Activated effector memory CD4-positive, alpha-beta T cell treated with anti-CD3 and anti-CD28 coated beads, Interleukin-2, amount 50 U/mL, for 16 hours (primary cell): ENCODE data around the gene TECPR2.
A peak's percentile ranks its signal among the peaks of the same experiment; 100 is the strongest.

Experiments used
- DNase-seq: peaks from one replicate; pipeline ENCODE4 v3.0.0-alpha.2; 2020

Gene TECPR2

DNA sequence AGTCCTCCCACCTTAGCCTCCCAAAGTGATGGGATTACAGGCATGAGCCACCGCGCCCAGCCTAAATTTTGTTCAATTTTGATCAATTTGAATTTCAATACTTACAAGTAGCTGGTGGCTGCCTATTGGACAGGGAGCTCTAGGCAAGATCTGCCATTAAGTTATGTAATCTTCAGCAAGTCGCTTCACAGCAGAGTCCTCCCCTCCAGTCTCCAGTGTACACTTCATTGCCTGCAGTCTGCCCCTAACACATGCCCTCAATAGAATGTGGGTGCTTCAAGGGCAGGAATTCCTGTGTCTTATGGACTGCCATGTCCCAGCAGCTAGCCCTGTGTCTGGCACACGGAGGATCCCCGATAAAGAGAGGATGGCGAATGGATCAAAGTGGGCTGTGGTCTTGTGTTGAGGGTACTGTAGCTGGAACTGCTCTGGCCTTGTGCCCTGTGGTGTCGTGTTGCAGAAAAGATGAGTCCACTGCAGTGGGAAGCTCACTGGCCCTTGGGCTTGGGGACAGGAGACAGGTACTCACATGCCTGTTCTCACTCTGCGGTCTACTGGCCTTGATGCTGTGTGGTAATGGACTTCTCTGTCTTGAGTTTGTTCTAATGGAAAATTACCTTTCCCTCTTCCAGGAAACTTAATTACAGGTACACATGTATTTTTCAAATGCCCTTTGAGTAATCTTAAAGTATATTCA, 67.6 kb downstream of the TECPR2 start:
- no peak for DNase-seq

DNA sequence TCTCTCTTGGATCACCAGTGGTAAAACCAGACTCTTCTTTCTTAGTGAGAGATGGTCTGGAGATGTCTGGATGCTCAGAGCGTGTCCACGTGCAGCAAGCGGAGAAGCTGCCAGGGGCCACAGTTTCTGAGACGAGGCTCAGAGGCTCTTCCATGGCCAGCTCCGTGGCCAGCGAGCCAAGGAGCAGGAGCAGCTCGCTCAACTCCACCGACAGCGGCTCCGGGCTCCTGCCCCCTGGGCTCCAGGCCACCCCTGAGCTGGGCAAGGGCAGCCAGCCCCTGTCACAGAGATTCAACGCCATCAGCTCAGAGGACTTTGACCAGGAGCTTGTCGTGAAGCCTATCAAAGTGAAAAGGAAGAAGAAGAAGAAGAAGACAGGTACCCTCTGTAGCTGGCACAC, 69.0 kb downstream of the TECPR2 start:
- no peak for DNase-seq

DNA sequence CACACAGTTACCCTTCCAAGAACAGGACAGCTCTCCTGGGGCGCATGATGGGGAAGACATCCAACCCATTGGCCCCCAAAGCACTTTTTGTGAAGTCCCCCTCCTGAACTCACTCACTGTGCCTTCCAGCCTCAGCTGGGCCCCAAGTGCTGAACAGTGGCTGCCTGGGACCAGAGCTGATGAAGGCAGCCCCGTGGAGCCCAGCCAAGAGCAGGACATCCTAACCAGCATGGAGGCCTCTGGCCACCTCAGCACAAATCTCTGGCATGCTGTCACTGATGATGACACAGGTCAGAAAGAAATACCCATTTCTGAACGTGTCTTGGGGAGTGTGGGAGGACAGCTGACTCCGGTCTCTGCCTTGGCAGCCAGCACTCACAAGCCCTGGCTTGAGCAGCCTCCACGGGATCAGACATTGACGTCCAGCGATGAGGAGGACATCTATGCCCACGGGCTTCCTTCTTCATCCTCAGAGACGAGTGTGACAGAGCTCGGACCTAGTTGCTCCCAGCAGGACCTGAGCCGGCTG, 72.0 kb downstream of the TECPR2 start:
- DNase-seq = no peak

DNA sequence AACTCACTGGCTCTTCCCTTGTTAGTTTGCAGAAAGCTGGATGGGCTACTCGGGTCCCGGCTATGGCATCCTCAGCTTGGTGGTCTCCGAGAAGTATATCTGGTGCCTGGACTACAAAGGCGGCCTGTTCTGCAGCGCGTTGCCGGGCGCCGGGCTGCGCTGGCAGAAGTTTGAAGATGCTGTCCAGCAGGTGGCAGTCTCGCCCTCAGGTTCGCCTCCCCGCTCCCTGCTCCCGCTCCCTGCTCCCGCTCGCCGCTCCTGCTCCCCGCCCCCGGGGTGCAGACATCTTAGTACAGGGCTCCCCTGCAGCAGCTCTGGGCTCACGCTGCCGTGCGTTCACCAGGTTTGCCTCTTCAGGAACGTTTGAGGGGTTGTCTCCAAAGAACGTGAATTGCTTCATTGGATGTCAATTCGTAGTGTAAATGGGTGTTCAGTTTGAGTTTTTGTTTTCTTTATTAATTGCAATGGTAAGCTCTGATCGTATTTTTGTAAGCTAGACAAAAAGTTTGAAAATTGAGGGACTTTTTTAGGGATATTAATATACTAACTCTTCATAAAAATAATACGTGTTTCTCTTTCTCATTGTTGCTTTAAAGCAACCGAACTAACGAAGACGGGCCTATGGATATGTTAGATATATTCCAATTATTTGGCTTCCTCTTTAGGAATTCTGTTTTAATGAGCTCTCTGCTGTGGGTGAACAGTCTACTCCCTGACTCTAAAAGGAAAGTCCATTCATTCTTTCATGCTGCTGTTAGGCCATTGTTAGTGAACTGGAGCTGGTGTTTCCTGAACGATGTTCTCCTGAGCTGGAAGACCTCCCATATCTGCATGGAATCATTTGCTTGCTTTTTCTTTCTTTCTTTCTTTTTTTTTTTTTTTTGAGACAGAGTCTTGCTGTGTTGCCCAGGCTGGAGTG, 75.5 kb downstream of the TECPR2 start:
- DNase-seq = peak; percentile 84

DNA sequence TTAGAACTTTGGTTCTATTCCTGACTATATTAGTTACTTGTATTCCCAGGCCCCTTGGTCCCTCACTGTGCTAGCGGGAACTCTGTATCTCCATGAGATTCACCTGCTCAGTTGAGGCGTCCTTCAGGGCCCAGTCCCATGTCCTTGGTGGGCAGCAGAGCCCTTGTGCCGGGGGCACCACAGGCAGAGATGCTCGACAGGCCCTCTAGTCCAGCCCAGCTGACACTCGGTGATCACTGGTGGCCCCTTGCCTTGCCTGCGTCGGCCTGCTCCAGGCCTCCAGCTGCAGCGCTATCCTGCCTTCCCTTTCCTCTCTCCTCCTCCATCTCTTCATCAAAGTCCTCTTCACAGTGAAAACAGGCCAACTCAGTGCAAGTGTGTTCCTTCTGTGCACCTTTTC, 76.8 kb downstream of the TECPR2 start:
- no peak for DNase-seq

DNA sequence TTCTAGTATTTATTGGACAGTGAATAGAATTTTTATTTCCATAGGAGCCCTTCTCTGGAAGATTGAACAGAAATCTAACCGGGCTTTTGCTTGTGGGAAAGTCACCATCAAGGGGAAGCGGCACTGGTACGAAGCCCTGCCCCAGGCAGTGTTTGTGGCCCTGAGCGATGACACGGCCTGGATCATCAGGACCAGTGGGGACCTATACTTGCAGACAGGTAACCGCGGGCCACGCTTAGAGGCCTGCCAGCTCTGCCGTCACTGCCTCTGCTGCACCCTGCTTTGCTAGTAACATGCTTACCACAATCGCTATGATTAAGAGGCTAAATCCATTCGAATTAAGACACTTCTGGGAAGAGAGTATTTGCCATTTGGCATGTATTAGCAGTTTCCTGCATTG, 77.7 kb downstream of the TECPR2 start:
- no peak for DNase-seq

DNA sequence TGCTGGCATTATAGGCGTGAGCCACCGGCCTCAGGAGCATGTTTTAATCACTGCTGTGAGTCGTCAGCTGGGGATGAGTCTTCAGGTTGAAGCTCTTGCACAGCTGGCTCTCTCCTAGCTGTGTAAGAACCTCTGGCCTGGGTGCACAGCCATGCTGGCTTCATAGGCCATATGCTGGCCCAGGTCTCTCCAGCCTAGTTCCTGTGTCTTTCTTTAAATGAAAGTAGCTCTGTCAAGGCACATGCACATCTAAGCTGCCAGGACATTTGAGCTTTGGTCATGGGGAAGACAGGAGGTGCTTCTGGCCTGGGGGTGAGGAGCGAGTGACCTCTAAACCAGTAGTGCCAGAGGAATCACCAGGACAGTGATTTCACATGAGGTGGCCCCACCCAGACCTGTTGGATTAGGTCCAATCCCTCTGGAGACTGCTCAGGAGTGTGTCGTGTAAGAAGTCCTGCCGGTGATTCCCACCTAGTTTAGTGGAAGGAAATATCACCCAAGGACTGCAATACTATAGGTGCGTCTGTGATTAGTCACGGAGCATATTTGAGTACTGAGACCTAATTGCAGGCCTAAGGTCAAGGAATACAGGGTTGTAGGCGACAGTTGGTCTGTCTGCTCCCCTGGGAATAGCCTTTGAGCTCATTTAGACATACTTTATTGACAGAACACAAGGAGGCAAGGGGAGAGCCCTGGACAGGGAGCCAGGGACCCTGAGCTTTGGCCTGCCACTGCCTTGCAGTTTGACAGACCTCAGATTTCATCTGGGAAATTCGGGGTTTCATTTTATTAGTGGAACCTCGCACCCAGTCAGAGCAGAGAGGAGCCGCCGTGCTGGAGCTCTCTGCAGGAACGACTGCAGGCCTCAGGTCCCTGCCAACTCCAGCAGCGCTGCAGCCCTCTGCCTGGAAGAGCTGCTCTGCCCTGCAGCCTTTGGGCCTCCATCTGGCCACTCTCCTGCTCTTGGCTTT, 79.8 kb downstream of the TECPR2 start:
- DNase-seq = no peak

DNA sequence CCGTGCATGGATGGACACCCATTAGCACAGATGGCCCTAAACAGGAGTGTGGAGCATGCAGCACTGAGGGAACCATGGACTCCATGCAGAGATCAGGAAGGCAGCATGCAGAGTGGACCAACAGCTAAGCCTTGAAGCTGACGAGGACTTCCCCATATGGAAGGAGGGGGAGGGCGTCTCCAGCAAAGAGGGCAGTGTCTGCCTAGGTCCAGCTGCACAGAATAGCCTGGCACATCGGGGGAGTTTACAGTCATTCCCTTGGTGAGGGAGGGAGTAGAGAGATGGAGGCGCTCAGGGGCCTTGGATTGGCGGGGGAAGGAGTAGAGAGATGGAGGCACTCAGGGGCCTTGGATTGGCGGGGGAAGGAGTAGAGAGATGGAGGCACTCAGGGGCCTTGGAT, 82.3 kb downstream of the TECPR2 start:
- no peak for DNase-seq

DNA sequence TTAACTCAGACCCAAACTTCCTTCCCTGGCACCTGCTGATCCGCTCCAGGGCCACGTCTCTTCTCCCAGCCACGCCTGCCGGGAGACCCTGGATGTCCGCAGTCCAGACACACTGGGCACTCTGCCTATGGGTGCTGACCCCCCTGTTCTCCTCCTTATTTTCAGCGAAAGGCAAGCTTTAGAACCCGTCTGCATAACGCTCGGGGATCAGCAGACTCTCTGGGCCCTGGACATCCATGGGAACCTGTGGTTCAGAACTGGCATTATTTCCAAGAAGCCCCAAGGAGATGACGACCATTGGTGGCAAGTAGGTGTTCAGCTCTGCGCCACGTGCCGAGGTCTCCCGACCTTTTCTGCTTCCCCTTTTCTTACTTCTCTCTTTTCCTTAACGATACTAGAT, 82.9 kb downstream of the TECPR2 start:
- DNase-seq = no peak

DNA sequence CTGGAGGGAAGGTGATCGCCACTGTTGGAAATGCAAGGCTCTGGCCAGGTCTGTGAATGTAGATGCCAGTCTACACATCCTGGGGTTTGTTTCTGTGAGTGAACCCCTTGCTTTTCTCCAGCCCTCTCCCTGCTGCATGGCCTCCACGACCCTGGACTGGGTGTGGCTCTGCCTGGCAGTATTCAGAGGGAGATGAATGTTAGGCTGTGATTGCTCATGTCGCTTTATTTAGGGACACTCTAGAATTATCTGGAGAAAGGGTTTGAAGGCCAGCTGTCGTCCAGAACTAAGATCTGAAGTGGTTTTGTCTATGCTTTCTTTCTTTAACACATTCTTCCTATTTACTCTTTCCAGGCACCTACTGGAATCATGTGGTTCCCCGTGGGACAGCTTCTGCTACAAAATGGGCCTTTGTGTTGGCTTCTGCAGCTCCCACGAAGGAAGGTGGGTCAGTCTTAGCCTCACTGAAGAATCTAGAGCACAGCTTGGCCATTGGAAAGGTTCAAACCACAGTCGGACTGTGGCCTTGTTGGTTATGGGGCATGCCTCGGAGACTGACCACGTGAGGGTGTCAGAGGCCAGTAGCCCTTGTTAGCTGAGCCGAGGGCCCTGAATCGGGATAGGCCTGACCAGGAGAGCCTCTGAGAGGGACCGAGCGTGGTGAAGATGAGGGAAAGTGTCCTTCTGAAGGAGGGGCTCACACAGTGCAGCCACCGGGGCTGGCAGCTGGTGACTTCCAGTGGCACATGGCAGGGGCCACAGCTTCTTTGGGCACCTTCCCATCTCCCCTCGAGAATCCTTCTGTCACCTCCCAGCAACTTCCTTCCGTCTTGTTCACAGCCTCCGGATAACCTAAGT, 87.7 kb downstream of the TECPR2 start:
- DNase-seq = no peak

DNA sequence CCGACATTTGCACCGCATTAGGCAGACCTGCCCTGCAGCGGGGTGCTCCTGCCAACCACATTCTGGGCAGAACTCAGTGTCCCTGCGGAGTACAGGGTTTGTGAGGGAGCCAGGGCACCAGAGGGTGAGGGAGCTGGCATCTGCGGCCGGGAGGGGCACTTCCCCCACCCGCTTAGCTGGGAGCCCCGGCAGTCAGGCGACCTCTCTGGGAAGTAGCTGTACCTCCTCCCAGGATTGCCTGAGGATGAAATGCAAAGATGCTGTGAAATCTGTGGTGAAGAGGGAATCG, 88.3 kb downstream of the TECPR2 start:
- DNase-seq = no peak

DNA sequence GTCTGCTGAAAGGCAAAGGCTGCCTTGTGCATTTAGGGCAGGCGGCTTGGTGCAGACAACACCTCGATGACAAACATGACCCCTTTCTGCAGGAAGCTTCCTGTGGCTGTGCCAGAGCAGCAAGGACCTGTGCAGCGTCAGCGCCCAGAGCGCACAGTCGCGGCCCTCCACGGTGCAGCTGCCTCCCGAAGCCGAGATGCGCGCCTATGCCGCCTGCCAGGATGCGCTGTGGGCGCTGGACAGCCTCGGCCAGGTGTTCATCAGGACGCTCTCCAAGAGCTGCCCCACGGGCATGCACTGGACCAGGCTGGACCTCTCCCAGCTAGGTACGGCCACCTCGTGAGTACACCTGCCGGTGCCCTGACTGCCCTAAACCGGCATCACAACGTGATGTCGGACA, 89.6 kb downstream of the TECPR2 start:
- DNase-seq = no peak

DNA sequence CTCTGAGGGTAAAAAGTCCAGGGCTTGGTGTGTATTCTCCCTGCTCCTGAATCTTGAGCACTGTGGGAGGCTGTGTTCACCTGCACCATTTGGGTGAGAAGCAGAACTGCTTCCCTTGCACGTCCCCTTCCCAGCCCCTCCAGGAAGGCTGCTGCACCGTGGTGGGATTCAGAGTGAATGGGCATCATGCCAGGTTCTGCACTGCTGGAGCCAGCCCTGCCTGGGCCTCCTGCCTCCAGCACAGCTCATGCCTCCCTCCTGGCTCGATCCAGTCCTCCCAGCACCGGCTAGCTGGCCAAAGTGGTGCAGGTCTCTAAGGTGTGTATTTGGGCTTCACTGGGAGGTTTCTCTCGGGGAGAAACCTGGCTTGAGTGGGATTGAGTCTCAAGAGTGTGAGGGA, 92.0 kb downstream of the TECPR2 start:
- DNase-seq = no peak

DNA sequence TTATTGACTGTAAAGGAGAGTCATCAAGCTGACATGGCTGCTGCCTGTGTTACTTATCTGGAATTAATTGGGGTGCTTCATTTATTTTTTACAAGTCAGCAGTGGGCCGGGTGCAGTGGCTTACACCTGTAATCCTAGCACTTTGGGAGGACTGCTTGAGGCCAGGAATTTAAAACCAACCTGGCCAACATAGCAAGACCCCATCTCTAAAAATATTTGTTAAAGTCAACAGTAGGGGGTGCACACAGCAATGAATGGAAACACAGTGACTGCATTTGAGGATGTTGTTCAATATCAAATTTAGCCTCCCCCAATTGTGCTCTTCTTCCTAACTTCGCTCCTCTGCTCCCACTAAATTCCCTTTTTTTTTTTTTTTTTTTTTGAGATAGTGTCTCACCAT, 94.8 kb downstream of the TECPR2 start:
- no peak for DNase-seq

DNA sequence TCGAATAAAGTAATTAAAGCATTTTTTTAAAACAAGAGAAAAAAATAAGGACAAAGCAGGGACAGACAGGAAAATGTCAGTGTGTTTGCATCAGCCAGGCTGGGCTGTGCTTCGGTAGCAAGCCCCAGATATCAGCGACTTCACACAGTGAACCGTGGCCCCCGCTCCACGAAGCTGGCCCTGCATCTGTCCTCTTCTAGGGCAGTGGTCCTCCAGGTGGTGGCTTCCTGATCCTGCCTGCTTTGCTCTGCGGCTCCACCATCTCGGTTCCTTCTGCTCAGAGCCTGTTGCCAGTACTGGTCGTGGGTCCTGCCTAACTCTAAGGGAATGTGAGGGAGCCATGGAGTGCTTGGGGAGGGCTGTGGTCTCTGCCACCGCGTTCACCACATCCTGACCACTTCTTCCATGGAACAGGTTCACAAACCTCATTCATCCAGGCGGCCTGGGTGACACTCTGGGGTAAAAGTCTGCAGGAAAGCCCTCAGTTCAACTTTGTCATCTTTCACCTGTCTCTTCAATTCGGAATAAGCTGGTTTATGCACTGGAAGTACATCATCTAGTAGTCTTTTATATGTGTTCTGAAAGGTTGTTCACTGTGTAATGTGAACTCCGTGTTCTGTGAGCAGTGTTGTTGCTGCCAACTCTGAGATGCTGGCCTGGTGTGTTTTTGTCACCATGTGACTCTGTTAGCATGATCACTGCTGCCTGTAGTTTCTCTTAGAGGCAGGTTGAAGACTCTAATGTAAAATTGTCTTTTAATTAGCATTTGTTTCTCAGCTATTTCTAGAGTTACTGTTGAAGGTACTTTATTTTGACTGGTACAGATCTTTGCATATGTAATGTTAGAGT, 99.0 kb downstream of the TECPR2 start:
- DNase-seq = no peak

DNA sequence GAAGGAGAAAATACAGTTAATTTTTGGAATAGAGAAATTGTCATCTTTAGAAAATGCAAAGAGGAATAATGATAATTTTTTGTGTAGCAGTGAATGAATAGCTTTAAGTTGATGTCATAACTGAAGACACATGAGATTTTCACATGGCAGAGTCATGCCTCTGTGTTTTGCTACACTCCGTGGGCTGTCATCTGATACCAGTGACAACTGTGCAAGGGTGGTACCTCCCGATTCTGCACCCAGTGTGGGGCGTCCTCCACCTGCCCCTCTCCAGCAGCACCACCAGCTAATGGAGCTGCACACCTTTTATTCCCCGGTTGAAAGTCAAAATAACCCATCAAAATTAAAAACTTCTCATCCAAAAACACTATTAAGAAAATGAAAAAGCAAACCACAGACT, 99.7 kb downstream of the TECPR2 start:
- DNase-seq = no peak

DNA sequence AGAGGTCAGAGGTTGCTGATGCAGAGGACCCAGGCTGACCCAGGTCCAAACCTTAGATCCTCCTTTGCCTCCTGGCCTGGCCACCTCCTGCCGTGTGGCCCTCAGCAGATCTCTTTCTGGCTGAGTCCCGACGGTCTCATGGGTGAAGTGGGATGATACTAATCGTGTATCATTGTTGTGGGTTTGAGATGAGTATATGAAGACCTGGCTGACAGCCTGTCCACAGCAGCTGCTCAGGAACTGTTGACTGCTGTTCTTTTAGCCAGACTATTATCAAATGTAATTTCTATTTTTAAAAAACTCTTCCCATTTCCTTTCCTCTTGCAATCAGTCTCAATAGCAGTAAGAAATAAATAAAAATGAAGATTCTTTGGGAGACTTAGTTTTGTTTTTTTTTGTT, 101.3 kb downstream of the TECPR2 start:
- DNase-seq = no peak

DNA sequence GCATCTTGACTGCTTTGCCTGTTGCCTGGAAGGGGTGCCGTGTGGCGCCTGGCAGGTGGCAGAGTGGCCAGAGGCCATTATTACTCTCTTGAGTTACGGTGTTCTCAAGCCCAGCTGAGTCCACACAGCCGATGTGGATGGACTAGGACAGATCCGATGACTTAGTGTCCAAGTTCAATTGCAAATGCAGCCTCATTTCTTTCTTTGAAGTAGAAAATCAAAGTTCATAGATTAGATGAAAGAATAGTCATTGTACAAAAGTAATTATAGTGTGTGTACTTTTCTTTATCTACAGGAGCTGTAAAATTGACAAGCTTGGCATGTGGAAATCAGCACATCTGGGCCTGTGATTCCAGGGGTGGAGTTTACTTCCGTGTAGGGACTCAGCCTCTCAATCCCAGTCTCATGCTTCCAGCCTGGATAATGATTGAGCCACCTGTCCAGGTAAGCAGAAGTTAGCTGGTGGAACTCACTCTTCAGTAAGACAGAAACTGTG, 102.2 kb downstream of the TECPR2 start:
- DNase-seq = no peak

DNA sequence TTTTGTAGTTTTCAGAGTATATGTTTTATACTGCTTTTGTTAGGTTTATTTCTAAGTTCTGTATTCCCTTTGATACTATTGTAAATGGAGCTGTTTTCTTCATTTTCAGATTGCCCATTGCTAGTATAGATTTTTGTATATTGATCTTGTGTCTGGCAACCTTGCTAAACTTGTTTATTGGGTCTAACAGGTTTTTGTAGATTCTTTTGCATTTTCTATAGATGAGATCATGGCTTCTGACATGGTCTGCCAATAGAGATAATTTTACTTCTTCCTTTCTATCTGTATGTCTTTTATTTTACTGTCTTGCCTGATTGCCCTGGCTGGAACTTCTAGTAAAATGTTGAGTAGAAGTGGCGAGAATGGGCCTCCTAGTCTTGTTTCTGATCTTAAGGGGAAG, 106.5 kb downstream of the TECPR2 start:
- no peak for DNase-seq

DNA sequence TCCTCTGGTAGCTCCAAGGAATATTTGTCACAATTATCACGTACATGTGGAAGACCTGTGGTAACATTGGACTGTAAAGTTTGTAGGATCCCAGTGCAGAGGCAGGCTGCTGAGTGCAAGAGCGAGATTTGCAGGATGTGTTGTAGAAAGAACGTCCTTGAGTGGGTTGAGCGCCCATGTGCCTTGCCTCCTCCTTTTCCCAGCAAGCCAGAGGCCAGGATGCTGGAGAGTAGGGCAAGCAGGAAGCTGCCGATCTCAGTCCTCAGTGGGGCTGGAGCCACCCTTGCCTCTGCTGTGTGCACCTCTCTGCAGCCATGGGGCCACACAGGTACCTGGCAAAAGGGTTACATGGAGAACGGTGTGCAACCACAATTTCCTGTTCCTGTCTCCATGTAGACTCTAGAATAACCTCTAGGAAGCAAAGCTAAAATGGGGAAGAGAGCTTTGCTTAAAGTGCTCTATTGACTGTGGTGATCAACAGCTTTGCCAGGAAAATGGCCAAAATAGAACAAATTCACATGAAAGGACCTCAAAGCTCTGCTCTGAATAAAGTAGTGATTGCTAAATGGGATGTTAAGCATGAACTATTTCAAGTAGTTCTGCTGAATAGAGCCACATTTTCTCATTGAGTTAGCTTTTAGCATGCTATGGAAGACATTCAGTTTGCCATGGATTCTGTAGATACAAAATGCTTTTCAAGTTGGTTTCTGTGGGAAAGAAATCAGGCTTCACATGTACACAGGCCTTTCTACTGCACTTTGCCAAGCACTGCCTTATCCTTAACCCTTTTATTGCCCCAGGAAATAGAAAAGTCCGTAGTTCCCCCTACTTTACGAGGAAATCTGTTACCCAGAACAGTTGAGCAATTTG, 109.4 kb downstream of the TECPR2 start:
- DNase-seq = no peak
